Inferior parietal cortex (tissue), 1 donor: ENCODE data around the gene GRAMD4.

Source experiments
- DNase-seq: peaks from one replicate; pipeline ENCODE4 v3.0.0-alpha.2; 2016; ENCODE audit errors: extremely low spot score

Gene GRAMD4

DNA sequence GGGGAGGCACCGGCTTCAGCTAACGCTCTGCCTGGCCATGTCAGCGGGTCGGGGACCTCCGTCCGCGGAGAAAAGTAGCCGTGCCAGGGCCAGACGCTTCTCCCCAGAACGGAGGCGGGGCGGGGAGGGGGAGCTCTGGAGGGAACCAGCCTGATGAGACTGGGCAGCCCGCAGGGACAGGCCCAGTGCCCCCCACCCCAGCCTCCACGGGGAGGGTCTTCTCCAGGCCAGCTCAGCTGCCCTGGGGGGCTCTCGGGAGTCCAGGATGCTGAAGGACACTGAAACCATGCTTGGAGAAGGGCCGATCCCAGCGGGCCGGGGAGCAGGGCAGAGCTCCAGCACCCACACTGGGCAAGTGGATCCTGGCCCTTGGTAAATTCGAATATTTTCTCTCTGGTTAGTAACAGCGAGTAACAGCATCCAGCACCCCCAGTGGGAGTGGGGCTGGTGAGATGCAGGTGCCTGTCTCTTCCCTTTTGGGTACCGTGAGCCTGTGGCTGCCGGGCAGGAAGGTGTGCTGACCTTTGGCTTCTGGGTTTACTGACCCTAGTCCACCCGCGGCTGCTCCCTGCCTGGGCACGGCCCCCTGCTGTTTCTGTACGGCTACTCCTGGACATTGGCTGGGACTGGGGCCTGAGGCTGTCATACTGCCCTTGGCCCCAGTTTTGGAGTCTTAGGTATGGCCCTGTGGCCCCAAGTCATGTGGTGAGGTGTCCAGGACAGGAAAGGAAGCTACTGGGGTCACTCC lies 35.8 kb downstream of the GRAMD4 start:
- no peak for DNase-seq

DNA sequence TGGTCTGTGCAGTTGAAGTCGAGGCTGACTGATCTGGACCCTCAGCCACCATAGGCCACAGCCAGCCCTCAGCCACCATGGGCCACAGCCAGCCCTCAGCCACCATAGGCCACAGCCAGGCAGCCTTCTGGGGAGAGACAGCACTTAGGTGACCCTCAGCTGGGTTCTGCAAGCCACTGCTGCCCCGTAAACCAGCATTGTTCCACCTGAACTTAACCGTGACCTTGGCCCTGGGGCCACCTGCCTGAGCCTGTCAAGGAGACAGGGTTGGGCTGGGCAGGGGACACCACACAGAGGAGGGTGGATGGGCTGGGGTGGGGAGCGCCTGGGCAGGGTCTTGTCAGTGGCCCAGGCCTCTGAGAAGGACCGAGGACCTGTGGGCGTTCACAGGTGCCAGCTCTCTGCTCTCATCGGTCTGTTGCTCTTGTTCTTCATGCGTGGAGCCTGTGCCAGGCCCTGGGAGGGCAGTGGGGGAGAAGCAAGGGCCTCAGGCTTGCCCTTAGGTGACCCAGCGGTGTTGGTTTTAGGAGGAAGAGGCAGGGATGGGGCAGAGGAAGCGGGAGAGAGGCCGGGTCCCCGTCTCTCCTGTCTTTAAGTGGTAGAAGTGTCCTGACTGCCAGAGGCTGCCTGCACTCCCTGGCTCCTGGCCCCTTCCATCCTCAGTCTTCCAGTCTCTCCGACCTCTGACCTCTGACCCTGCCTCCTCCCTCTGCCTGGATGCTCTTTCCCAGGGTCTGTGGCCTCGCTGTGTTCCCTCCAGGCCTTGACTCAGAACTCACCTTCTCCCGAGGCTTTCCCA lies 36.9 kb downstream of the GRAMD4 start:
- DNase-seq: no peak

DNA sequence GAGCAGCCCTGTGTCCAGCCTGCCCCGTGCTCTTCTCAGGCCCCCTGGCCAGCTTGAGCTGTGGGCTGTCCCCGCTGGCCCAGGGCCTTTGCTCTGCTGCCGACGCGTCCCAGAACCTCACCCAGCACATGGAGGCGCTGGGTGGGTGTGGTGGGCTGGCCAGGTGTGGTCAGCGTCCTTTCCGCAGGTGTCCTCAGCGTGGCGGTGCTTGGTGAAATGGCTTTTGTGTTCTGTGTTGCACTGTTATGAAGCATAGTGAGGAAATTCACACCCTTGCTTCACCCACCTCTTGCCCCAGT lies 37.4 kb downstream of the GRAMD4 start:
- DNase-seq: no peak

DNA sequence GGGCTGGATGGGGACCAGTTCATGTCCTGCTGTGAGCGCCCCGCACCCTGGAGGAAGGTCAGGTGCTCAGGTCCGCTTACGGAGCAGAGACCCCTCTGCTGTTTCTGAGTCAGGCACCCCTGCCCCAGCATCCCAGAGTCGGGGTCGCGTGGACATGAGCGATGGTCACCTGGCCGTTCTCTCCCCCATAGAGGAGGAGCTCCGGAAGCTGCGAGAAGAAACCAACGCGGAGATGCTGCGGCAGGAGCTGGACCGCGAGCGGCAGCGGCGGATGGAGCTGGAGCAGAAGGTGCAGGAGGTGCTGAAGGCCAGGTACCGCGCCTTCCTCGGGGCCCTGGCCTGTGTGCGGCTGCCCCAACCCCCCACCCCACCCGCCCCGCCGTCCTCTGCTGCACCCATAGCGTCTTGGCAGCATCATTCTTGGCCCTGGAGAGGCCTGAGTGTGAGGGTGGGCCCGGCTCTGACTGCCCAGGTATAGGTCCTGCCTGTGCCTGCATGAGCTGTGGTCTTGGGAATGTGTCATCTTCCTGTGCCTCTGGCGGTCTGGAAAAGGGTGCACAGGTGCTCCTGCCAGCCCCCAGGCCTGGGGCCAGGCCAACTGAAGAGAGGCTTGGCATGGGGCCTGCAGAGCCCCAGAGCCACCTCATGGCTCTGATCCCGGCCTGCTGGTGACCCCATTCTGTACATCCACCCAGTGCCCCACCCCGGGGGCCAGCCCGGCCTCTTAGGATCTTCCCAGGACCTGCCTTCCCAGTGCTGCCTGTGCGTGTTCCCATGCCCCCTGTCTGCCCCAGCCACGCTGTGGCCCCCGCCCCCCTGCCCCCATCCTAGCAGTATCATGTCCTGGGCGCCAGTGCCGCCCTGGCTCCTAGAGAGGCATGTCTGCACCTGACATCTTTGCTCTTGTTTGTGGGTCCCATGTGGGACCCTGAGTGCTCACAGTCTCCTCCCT lies 38.1 kb downstream of the GRAMD4 start:
- no peak for DNase-seq

DNA sequence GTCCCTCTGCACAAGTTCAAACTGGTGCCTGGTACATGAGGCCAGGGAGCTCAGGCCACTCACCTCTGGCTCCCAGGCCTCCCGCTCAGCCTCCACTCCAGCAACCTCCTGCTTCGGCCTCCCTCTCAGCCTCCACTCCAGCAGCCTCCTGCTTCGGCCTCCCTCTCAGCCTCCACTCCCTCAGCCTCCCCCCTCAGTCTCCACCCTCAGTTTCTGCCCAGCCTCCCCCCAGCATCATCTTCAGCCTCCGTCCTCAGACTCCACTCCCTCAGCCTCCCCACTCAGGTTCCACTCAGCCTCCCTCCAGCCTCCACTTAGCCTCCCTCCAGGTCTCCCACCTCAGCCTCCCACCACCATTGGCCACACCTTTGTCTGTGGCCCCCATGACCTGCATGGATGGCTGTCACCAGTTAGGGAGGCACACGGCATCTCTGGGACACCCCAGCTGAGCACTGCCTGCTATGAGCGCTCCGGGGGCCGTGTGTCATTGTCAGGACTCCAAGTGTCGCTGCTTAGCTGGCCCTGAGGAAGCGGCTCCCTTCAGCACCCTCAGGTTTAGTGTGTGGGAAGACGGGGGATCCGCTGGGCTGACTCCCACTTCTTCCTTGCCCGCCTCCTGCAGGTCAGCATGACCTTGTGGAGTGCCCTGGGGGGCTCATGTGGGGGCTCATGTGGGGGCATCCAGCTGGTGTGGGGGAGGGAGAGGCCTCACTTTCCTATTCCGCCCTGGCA lies 39.0 kb downstream of the GRAMD4 start:
- no peak for DNase-seq

DNA sequence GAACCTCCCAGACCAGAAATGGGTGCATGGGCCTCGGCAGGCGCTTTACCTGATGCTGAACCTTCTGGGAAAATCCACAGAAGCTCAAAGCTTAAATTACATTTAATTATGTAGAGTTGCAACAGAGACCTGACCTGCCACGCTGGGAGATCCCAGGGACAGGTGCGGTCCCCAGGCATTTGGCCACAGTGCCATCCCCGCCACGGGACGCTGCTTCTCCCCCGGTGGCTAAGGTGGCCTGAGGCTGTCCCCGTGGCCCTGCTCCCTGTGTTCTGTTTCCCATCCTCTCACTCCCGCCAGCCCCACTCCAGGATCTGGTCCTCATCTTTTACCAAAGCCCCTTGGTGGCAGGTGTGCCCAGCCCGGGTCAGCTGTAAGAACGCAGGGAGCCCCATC lies 39.6 kb downstream of the GRAMD4 start:
- DNase-seq: no peak

DNA sequence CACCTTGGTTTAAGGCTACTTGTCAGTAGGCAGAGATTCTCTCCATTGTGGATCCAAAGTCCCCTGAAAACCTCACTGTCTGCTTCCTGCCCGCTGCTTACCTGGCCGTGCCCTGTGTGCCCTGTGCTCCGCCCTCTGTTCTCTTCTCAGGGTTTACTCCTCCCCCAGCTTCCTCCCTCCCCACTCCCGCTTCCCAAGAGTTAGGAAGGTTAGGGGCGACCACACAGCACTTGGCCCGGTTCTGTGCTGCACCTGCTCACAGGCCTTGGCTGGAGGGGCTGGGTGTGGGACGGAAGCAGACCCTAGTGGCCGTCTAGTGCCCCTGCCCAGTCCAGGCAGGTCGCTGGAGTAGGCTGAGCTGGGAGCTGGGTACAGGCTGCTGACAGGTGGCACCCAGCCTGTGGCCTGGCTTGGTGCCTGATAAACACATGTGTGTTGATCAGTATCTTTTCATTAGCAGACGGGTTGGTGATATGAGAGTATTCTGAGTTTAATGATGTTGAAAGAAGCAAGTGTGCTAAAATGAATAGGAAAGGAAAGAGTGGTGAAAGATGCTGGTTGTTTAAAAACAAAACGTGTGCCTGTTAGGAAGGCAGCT lies 40.5 kb downstream of the GRAMD4 start:
- DNase-seq: no peak

DNA sequence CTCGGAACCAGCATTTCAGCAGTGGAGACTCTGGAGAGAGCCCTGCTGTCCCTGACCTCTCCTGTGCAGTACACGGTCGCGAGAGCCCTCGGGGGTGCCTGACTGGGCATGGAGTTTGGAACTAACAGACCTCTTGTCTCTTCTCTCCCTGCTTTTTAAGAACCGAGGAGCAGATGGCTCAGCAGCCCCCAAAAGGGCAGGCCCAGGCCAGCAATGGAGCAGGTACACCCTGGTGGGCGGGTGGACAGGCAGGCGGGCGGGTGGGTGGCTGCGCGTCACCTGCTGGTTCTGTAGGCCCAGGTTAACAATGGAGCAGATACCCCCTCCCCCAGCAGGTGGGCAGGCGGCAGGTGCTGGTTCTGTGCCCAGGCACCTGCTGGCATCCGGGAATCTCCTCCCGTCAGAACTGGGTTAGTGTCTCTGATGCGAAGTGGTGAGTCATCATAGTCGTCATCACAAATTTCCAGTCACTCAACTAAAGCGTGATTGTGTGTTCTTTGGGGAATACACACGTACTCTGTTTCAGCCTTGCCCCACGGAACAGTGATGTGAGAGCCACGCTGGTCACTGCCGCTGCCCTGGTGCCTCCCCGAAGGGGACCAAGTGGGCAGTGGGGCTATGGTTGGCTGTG lies 41.1 kb downstream of the GRAMD4 start:
- peak; percentile 61 for DNase-seq

DNA sequence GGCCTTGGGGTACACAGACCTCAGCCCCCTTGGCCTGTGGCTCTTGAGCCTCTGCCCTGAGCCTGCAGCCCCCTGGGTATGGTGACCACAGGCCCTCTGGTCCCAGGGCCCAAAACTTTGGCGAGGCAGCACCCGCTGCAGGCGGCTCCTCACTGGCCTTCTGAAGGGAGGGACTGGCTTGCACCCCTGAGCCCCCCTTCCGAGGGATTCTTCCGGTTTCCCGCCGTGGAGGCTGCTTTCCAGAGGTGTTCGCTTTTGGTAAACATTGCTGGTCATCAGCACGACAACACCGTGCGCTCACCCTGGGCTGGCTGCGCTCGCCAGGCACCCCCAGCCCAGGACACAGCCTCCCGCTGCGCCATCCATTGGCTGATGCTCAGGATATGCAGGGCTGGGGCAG lies 42.0 kb downstream of the GRAMD4 start:
- no peak for DNase-seq

DNA sequence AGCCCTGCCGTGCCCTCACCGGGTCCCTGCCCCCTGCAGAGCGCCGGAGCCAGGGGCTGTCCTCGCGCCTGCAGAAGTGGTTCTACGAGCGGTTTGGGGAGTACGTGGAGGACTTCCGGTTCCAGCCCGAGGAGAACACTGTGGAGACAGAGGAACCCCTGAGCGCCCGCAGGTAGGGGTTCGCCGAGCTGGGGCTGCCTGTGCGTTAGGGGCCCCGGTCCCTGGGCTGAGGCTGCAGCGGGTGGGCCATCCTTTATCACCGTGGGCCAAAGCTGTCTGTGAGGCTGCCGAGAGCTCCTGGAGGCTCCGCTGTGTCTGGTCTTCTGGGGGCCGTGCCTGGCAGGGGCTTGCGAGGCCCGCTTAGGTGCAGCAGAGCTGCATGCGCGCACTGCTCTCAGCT lies 42.8 kb downstream of the GRAMD4 start:
- DNase-seq: no peak

DNA sequence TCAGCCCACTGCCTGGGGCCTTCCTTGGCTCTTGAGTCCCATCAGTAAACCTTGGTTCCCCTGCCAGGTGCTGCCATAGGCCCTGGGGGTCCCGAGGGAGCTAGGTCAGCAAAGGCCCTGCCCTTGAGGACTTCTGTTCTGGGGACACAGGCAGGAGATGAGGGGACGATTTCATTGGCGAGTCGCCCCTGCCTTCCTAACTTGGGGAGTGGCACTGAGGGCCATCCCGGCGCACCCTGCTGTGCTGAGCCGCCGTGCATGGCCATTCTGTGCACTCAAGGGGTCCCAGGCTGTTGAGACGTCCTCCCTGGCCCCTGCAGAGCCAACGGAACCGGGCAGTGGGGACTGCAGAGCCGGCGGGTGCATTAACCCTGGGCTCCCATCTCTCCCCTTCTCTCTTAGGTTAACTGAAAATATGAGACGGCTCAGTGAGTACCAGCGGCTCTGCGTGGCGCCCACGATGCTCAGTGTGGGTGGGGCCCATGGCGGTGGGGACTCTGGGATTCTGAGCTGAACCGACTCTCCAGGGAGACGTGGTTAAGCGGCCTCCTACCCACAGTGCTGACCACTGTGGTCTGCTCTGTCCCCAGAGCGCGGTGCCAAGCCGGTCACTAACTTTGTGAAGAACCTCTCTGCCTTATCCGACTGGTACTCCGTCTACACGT lies 43.4 kb downstream of the GRAMD4 start:
- DNase-seq: no peak

DNA sequence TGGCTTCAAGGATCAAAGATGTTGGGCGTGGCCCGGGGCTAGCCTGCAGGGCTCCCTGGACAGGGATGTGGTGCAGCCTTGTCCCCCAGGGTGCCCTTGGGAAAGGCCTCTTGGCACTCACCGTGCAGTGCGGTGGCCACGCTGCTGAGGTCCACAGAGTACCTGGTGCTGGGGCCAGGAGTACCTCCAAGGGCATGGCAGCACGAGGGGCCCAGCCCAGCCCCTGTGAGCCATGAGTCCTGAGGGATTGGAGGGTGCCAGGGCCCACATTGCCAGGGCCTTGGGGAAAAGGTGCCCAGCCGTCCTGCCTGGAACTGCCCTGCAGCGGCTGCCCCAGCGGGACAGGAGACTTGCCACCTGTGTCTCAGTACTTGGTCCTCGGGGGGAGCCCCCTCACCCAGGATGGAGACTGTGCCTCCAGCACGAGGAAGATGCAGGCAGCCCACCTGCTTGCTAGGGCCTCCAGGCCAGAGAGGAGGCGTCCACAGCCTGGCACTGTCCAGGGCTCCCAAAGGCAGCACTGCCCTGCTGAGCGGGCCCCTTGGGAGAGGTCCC lies 44.2 kb downstream of the GRAMD4 start:
- no peak for DNase-seq

DNA sequence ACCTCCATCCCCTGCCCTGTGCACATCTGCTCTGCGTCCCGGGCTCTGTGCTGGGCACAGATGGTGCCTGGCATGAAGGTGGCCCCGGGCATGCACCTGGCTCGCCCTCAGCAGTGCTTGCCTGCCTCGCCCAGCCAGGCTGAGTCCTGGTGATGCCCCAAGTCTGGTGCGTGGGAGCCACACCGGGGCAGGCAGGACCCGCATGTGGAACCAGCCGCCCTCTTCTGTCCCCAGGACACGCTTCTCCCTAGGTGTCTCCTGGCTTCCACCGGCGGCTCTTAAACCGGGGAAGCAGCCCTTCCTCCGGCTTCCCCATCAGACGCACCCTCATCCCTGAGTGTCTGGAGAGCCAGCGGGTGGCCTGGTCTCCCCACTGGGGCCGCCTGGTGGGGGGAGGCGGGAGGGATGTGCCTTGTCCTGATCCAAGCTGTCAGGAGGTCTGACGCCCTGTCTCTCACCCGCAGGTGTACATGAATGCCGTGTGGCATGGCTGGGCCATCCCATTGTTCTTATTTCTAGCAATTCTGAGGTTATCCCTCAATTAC lies 45.0 kb downstream of the GRAMD4 start:
- DNase-seq: no peak

DNA sequence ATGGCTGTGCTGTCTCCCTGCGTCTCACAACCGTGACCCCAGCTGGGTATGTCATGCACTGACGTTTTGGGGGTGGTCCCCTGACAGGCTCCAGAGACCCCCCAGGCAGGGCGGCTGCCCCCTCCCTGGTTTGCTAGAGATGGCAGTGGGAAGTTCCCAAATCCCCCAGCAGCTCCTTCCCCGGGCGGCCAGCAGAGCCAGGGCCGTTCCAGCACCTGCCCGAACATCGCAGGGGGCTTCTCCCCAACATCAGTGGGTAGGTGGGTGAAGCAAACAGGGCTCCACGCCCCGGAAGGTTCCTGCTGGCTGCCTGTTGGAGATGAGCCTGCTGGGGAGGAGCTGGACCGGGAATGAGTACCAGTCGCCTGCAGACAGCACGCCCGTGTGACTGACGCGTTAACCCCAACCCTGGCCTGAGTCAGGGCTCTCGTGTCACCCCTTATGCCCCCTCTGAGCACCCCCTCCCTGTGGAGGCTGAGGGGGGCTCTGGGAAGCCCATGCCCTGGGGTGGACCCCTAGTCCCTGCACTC lies 45.6 kb downstream of the GRAMD4 start:
- no peak for DNase-seq

DNA sequence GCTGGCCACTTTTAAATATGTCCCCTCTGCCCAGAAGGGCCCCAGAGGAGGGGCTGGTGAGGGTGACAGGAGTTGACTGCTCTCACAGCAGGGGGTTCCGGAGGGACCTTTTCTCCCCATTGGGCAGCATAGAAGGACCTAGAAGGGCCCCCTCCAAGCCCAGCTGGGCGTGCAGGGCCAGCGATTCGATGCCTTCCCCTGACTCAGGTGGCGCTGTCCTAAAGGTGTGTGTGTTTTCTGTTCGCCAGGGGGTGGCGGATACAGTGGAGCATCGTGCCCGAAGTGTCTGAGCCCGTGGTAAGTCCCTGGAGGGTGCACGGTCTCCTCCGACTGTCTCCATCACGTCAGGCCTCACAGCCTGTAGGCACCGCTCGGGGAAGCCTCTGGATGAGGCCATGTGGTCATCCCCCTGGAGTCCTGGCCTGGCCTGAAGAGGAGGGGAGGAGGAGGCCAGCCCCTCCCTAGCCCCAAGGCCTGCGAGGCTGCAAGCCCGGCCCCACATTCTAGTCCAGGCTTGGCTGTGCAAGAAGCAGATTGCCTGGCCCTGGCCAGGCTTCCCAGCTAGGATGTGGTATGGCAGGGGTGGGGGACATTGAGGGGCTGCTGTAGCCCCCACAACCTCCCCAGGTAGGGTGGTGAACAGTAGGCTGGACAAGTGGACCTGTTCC lies 46.5 kb downstream of the GRAMD4 start:
- DNase-seq: no peak

DNA sequence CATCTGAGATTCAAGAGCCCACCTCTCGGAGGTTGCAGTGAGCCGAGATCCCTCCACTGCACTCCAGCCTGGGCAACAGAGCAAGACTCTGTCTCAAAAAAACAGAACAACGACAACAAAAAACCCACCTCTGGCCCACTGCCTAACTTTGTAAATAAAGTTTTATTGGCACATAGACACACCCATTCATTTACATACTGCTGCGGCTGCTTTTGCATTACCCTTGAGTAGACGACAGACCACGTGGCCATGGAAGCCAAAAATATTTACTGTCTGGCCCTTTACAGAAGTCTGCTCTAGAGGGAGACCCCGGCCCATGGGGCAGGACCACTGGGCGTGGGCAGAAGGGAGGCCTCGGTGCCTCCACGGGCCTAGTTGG lies 47.0 kb downstream of the GRAMD4 start:
- DNase-seq: no peak

DNA sequence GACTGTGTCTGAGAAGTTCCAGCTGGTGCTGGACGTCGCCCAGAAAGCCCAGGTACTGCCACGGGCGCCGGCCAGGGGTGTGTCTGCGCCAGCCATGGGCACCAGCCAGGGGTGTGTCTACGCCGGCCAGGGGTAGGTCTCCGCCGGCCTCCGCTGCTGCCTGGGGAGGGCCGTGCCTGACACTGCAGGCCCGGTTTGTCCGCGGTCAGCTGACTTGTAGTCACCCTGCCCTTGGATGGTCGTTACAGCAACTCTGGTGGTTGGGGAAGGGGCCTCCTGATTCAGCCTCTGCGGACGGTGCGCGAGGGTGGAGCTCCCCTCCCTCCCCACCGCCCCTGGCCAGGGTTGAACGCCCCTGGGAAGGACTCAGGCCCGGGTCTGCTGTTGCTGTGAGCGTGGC lies 47.9 kb downstream of the GRAMD4 start:
- DNase-seq: no peak

DNA sequence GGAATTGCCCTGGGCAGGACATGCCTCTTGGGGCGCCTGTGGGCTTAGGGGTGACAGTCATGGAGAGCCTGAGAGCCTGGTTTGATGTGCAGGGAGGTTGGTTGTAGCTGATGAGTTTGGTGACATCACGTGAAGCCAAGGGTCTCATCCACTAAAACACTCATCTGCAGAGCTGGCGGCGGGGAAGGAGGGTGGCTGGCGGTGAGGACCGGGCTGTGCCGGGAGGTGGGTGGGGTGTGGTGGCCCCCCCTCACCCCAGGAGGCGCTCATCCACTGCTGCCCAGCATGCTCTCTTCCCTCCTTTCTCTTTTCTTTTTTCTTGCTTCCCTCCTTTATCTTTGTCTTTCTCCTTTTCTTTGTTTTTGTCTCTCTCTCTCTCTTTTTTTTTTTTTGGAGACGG lies 49.0 kb downstream of the GRAMD4 start:
- no peak for DNase-seq
